ENCODE data around the gene SMARCA4.
A peak's percentile ranks its signal among the peaks of the same experiment; 100 is the strongest.
"Not testable (repeated sequence)": the region's sequence is repeated elsewhere in the genome, so short reads cannot be mapped to it uniquely, and the experiment has no call there.

SMARCA4 gene

DNA sequence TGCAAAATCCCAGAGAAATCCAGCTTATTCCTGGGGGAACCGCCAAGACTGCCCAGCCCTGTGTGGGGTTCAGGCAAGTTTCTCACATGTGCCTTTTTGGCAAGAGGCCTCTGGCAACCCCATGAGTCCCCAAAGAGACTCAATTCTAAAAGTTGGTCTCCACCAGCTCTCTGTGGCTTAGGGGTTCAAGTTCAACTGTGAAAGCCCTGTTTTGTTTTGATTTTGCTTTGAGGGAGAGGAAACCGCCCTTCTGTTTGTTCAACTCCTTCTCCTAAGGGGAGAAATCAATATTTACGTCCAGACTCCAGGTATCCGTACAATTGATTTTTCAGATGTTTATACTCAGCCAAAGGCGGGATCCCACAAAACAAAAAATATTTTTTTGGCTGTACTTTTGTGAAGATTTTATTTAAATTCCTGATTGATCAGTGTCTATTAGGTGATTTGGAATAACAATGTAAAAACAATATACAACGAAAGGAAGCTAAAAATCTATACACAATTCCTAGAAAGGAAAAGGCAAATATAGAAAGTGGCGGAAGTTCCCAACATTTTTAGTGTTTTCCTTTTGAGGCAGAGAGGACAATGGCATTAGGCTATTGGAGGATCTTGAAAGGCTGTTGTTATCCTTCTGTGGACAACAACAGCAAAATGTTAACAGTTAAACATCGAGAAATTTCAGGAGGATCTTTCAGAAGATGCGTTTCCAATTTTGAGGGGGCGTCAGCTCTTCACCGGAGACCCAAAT is 127.8 kb downstream of the SMARCA4 start:
- peak overlapping the region in 20 of 21 experiments; percentile 46 to 99 (median 98) for H3K27ac ChIP-seq
- H3K4me3 ChIP-seq, result peak overlapping the region; percentile 54 to 78 (median 71)

DNA sequence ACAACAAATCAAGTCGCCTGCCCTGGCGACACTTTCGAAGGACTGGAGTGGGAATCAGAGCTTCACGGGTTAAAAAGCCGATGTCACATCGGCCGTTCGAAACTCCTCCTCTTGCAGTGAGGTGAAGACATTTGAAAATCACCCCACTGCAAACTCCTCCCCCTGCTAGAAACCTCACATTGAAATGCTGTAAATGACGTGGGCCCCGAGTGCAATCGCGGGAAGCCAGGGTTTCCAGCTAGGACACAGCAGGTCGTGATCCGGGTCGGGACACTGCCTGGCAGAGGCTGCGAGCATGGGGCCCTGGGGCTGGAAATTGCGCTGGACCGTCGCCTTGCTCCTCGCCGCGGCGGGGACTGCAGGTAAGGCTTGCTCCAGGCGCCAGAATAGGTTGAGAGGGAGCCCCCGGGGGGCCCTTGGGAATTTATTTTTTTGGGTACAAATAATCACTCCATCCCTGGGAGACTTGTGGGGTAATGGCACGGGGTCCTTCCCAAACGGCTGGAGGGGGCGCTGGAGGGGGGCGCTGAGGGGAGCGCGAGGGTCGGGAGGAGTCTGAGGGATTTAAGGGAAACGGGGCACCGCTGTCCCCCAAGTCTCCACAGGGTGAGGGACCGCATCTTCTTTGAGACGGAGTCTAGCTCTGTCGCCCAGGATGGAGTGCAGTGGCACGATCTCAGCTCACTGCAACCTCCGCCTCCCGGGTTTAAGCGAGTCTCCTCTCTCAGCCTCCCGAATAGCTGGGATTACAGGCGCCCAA is 128.6 kb downstream of the SMARCA4 start, which contains the start of gene LDLR:
LDLR (plus strand) TSS at position 210 of the 760 bp plus-strand sequence; CDS start at position 296, 86 bp downstream.
- H3K27ac ChIP-seq, result peak within 1 kb of the TSS; percentile 32 to 99 (median 98)

DNA sequence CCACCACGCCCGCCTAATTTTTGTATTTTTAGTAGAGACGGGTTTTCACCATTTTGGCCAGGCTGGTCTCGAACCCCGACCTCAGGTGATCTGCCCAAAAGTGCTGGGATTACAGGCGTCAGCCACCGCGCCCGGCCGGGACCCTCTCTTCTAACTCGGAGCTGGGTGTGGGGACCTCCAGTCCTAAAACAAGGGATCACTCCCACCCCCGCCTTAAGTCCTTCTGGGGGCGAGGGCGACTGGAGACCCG is 129.1 kb downstream of the SMARCA4 start:
- Histone ChIP-seq H3K27ac (peak overlapping the region; percentile 32 to 99 (median 98)), H3K4me3 (peak overlapping the region; percentile 54 to 78 (median 71))

More for the DNA sequence above, 128.6 kb downstream of the SMARCA4 start, which contains the start of gene LDLR:
- H3K4me3 ChIP-seq, result peak within 1 kb of the TSS; percentile 54 to 78 (median 71)

DNA sequence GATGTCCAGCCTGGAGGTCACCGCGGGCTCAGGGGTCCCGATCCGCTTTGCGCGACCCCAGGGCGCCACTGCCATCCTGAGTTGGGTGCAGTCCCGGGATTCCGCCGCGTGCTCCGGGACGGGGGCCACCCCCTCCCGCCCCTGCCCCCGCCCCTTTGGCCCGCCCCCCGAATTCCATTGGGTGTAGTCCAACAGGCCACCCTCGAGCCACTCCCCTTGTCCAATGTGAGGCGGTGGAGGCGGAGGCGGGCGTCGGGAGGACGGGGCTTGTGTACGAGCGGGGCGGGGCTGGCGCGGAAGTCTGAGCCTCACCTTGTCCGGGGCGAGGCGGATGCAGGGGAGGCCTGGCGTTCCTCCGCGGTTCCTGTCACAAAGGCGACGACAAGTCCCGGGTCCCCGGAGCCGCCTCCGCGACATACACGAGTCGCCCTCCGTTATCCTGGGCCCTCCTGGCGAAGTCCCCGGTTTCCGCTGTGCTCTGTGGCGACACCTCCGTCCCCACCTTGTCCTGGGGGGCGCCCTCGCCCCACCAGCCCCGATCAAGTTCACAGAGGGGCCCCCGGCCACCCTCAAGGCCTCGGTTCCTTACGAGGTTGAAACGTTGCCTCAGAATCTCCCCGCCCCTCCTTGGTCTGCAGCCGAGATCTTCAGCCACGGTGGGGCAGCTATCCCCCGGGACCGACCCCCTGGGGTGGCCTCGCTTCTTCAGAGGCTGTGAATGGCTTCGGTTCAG is 129.6 kb downstream of the SMARCA4 start:
- Histone ChIP-seq H3K27ac (peak overlapping the region; percentile 83 to 99 (median 98)), H3K4me3 (peak overlapping the region; percentile 54 to 78 (median 71))

DNA sequence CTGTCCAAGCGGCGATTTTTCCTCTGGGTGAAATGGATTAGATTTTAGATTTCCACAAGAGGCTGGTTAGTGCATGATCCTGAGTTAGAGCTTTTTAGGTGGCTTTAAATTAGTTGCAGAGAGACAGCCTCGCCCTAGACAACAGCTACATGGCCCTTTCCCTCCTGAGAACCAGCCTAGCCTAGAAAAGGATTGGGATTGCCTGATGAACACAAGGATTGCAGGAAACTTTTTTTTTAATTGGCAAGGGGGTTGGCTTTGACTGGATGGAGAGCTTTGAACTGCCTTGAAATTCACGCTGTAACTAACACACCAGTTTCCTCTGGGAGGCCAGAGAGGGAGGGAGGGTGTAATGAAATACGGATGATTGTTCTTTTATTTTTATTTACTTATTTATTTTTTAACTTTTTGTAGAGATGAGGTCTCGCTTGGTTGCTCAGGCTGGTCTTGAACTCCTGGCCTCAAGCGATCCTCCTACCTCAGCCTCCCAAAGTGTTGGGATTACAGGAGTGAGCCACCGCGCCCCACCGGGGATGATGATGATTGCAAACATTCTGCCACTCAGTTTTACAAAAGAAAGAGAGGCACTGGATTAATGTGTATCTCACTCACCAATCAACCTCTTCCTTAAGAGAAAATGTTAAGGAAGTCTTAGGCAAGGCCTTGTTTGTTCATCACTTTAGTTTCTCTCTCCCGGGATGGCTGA is 130.3 kb downstream of the SMARCA4 start:
- Histone ChIP-seq H3K4me3 (peak overlapping the region; percentile 54 to 78 (median 71)), H3K27ac (peak overlapping the region; percentile 83 to 99 (median 98))

DNA sequence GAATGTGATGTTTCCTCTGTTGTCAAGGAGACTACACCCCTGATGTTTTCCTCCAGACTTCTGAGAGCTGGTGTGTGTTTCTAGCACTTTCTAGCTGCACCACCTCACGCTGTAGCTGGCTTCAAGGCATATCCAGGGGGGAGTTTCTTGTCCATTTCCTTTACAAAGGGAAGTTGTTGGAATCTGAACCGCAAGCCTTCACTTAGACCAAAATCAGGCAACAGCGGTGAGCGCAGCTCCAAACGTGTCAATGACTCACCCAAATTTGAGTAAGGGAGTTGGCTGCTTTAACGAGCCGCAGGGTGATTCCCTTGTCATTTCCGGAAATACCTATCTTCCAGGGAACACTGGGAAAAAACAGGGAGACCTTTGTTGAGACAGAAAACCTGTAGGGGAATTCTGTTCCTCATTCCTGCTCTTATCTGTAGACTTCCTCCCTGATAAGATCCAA is 130.9 kb downstream of the SMARCA4 start:
- Histone ChIP-seq H3K4me3 (peak overlapping the region in 5 of 7 experiments; percentile 55 to 78 (median 75)), H3K27ac (peak overlapping the region; percentile 83 to 99 (median 98))

DNA sequence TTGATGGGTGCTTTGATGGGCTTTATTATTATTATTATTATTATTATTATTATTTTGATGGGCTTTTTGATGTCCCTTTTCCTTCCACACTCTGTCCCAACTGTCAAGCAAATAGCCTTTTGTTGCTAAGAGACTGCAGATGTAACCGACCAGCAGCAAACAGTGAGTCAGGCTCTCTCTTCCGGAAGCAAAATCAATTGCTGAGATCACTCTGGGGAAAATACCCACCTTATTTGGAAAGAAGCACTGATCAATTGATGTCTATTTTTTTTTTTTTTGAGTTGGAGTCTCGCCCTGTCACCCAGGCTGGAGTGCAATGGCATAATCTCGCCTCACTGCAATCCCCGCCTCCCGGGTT is 131.3 kb downstream of the SMARCA4 start:
- Histone ChIP-seq H3K27ac (peak overlapping the region; percentile 45 to 99 (median 98)), H3K4me3 (peak overlapping the region in 4 of 7 experiments; percentile 21 to 78 (median 70))

DNA sequence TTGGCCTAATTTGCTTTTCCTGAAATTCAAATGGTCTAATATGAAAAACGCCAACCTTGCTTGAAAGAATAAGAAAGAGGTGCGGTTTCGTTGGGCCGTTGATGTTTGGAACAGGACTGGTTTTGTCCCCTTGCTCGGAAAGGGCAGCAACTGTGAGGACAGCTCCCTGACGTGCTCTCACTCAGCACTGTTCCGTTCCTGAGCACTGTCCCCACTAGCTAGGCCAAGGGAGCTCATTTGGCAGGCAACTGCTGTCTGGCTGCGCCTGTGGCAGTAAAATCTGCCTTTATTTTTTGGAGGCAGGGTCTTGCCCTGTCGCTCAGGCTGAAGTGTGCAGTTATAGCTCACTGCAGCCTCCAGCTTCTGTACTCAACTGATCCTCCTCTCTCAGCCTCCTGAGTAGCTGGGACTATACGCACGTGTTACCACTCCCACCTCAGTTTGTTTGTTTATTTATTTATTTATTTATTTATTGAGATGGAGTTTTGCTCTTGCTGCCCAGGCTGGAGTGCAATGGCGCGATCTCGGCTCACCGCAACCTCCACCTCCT is 132.9 kb downstream of the SMARCA4 start:
- H3K4me3 ChIP-seq, result no peak overlapping the region
- H3K27ac ChIP-seq, result peak overlapping the region in 14 of 21 experiments; percentile 7 to 99 (median 98)

DNA sequence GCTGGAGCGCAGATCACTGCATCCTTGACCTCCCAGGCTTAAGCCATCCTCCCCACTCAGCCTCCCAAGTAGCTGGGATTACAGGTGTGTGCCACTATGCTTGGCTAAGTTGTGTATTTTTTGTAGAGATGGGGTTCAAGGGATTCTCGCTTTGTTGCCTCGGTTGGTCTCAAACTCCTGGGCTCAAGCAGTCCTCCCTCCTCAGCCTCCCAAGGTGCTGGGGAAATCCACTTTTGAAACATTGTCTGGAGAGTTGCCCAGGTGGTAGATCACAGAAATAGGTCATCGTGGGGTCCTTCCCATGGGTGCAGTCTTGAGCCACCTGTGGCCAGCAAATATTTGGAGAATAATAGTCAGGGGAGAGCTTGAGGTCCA is 133.7 kb downstream of the SMARCA4 start:
- H3K4me3 ChIP-seq, result no peak overlapping the region
- peak overlapping the region in 19 of 21 experiments; percentile 45 to 99 (median 82) for H3K27ac ChIP-seq

DNA sequence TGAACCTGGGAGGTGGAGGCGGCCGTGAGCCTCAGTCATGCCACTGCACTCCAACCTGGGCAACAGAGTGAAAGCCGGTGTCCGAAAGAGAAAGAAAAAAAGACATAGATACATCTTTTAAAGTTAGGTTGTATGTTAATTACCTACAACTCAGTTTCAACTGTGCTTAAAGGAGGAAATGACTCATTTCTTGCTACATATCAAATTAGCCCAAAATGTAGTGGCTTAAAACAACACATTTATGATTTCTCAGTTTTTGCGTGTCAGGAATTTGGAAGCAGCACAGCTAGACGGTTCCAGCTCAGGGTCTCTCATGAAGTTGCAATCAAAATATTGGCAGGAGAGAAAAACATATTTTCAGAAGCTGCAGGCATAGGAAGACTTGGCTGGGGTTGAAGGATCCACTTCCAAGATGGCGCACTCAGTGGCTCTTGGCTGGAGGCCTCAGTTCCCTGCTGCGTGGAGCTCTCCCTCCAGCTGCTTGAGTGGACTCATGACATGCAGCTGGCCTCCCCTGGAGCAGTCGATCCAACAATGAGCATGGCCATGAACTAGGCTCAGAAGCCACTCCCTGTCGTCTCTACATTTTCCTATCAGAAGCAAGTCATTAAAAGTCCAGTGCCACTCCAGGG is 135.5 kb downstream of the SMARCA4 start:
- peak overlapping the region; percentile 35 to 99 (median 78) for H3K27ac ChIP-seq
- no peak overlapping the region for H3K4me3 ChIP-seq

DNA sequence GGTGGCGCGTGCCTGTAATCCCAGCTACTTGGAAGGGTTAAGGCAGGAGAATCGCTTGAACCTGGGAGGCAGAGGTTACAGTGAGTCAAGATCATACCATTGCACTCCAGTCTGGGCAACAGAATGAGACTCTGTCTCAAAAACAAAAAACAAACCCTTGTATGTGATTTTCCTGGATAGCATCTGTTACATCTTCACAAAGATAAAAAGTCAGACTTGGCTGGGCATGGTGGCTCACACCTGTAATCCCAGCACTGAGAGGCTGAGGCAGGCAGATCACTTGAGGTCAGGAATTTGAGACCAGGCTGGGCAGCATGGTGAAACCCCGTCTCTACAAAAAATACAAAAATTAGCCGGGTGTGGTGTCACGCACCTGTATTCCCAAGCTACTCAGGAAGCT is 136.5 kb downstream of the SMARCA4 start:
- H3K27ac ChIP-seq, result peak overlapping the region in 4 of 21 experiments; percentile 14 to 89 (median 54)
- H3K4me3 ChIP-seq, result not testable (repeated sequence)

DNA sequence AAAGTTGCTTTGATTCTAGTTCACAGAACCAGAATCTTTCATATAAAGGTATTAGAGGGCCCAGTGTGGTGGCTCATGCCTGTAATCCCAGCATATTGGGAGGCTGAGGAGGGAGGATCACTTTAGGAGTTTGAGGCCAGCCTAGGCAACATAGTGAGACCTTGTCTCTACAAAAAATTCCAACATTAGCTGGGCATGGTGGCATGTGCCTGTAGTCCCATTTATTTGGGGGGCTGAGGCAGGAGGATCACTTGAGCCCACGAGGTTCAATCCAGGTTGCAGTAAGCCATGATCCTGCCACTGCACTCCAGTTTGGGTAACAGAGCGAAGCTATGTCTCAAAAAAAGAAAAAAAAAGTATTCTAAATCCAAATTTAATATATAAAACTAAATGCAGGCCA is 137.5 kb downstream of the SMARCA4 start:
- peak overlapping the region in 1 of 21 experiments; percentile 89 for H3K27ac ChIP-seq
- no peak overlapping the region for H3K4me3 ChIP-seq

DNA sequence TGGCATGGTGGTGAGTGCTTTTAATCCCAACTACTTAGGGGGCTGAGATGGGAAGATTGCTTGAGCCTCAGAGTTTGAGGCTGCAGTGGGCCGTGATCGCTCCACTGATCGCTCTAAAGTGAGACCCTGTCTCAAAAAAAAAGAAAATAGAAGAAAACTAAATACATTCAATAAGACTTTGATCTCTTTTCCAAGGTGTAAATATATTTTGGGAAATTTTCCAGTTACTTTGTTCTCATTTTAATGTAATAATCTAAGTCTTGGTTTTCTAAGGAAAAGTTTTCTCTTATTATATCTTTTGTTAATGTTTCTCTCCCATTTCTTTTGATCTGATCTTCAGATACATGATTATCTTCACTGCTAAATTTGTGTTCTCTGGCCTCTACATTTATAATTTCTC is 138.0 kb downstream of the SMARCA4 start:
- Histone ChIP-seq H3K27ac (no peak overlapping the region), H3K4me3 (no peak overlapping the region)

DNA sequence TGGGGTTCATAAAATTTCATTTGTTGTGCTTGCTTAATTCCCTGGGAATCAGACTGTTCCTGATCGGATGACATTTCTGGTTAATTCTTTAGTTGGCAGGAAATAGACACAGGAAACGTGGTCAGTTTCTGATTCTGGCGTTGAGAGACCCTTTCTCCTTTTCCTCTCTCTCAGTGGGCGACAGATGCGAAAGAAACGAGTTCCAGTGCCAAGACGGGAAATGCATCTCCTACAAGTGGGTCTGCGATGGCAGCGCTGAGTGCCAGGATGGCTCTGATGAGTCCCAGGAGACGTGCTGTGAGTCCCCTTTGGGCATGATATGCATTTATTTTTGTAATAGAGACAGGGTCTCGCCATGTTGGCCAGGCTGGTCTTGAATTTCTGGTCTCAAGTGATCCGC is 139.2 kb downstream of the SMARCA4 start:
- no peak overlapping the region for H3K4me3 ChIP-seq
- H3K27ac ChIP-seq, result no peak overlapping the region

DNA sequence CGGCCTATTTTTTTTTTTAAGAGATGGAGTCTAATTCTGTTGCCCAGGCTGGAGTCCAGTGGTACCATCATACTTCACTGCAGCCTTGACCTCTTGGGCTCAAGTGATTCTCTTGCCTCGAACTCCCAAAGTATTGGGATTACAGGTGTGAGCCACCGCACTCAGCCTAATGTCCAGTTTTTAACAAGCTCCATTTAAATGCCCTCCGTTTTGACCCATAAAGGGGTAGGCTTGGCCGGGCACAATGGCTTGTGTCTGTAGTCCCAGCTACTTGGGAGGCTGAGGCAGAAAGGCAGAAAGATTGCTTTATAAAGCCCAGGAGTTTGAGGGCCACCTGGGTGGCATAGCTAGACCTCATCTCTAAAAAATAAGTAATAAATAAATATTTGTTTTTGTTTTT is 140.2 kb downstream of the SMARCA4 start:
- Histone ChIP-seq H3K27ac (no peak overlapping the region), H3K4me3 (no peak overlapping the region)

DNA sequence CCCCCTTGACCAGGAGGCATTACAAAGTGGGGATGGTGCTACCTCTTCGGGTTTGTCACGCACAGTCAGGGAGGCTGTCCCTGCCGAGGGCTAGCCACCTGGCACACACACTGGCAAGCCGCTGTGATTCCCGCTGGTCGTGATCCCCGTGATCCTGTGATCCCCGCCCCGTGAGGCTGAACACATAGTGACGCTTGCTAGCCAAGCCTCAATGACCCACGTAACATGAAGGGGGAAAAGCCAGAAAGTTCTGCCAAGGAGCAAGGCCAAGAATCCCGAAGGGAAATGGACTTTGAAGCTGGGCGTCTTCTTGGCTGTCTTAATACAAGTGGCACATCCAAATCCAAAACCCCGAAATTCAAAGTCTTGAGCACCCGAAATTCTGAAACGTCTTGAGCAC is 142.1 kb downstream of the SMARCA4 start:
- Histone ChIP-seq H3K4me3 (no peak overlapping the region), H3K27ac (no peak overlapping the region)

DNA sequence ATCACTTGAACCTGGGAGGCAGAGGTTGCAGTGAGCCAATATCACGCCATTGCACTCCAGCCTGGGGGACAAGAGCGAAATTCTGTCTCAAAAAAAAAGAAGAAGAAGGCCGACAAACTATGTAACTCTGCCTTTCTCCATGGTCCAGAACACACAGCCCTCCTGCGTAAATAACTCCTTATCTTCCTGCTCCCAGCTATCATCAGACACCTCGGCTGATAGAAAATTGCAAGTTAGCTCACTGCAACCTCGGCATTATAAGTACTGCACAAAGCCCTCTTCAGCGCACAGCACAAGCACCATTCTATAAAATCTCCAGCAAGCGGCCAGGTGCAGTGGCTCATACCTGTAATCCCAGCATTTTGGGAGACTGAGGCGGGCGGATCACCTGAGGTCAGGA is 142.8 kb downstream of the SMARCA4 start:
- H3K27ac ChIP-seq, H3K4me3 ChIP-seq: not testable (repeated sequence)

DNA sequence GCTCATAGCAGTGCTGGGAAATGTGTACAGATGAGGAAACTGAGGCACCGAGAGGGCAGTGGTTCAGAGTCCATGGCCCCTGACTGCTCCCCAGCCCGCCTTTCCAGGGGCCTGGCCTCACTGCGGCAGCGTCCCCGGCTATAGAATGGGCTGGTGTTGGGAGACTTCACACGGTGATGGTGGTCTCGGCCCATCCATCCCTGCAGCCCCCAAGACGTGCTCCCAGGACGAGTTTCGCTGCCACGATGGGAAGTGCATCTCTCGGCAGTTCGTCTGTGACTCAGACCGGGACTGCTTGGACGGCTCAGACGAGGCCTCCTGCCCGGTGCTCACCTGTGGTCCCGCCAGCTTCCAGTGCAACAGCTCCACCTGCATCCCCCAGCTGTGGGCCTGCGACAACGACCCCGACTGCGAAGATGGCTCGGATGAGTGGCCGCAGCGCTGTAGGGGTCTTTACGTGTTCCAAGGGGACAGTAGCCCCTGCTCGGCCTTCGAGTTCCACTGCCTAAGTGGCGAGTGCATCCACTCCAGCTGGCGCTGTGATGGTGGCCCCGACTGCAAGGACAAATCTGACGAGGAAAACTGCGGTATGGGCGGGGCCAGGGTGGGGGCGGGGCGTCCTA is 144.3 kb downstream of the SMARCA4 start:
- Histone ChIP-seq H3K4me3 (no peak overlapping the region), H3K27ac (no peak overlapping the region)

Data from skin epidermis (tissue), 12 donors.